Measurements from ENCODE around the gene SND1. TPM values are rescaled to one million over a fixed set of nuclear protein-coding genes. Genes with fewer than 3 reads are reported as not detected.
"Not testable (repeated sequence)": the region's sequence is repeated elsewhere in the genome, so short reads cannot be mapped to it uniquely, and the experiment has no call there.

Gene SND1
- total RNA-seq, 1 donor from 2014 or later = 185 TPM

DNA sequence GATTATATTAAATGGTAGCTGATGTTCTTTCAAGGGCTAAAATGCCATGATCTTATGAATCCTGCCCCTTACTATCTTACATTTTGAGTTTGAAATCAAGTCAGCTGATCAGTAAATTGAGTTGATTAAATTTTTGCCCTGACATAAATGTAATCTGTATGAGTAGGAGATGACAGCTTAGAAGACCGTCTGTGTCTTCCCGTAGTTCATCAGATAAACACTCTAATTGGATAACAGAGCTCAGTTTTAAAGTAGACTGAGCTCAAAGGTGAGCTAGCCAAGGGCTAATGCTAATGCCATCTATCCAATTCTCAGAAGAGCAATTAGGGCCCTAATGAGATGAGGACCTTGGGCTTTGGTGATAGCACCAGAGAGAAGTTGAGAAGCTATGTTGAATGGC lies 296.3 kb downstream of the SND1 start:
- no peak for DNase-seq (ENCODE audit: extremely low read depth, low read depth, low spot score)

DNA sequence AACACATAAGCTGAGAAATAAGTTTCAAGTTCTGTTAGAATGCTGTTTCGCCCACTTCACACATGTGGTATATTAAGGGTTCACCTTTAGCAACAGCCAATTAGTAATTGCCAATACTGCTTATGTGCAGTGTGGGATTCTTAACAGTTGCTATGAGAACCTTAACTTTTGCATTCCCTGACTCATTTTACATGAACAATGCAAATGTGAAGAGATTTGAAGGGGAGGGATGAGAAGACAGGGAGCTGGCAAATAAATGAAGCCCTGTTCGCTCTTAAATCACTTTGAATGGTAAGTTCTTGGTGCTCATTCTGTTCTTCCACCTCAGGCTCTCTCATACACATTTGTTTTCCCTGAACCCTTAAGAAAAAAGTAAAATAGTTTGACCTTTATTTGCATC lies 296.9 kb downstream of the SND1 start:
- no peak for DNase-seq (ENCODE audit: extremely low read depth, low read depth, low spot score)

DNA sequence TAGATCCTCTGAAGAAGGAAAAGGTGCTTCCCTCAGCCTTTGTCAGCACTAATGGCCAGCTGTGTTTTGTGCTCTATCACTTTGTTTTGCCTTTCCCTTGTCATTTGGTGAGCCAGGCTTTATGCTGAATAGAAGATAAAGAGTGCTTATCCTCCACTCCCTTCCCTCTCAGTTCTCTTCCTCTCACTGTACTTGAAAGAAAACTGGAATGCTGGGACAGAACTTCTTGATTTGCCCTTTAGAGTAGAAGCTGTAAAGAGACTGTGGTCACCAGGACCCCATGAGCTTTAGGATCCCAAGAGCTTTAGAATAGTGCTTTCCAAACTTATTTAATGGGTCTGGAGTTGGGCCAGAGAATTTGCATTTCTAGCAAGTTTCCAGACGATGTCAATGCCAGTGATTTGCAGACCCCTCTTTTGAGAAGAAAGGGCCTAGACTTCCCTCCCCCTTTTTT lies 297.8 kb downstream of the SND1 start:
- no peak for DNase-seq (ENCODE audit: extremely low read depth, low read depth, low spot score)

DNA sequence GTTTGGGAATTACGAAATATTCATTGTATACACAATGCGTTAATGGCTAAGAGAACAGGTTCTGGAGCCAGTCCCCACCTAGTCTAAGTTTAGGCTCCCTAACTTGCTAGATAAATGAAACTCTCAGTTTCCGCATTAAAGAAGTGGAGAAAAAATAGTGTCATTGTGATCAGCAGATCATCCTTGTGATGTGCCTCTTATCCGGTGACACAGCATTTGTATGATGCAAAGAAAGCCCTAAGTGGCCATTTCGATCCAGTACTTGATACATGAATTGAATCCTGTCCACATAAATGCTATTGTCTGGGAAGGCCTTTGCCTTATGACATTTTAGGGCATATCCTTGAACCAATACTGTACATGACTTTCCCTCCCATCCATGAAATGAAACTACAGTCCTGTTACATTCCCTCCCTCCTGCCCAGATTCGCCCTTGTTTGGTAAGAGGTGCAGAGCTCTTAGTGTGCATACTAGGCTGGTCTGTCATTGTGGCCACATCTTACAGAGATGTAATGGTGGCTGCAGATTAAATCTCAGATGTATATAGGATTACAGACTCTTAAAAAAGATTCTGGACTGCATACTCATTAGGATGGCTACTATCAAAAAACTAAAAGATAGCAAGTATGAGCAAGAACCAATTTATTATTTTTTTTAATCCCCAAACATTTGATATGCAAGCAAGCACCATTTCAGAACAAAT lies 298.4 kb downstream of the SND1 start:
- no peak for DNase-seq (ENCODE audit: extremely low read depth, low read depth, low spot score)

DNA sequence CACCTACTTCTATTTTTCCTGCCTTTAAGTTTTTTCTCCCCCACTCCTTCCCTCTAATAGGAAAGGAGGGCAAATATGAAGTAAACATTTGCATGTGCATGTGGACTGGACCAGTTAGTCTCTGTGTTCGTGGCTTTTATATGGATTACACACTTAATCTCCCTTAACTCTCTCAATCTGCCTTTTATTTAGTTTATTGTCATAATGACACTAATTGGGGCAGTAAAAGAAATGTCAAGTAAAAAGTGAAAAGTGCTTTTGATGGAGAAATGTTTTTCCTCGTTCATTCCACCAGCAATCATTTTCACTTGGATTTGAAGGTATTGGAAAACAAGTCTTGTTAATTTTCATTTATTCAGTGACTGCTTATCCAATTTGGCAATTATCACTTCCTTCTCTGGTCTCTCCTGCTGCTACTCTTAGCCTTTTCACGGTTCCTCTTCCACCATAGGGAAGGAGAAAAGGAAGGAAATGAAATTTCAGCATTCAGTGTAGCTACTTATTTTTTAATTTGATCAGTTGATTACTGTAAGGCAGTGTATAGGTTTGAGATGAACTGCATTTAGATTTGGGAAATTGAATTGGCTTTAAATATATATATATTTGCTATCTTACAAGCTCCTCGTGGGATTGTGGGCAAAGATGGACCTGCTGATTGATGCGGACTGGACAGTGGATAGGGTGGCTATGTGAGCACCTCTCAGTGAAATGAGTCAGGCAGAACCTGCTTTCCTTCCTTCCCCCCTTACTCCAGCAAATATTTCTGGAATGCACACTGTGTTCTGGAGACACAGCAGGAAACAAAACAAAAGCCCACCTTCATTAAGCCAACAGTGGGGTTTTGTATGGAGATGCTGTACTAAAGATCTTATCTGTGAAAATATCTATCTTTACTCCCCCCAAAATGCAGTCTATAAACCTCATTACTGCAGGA lies 301.7 kb downstream of the SND1 start:
- DNase-seq (ENCODE audit: extremely low read depth, low read depth, low spot score) = no peak

DNA sequence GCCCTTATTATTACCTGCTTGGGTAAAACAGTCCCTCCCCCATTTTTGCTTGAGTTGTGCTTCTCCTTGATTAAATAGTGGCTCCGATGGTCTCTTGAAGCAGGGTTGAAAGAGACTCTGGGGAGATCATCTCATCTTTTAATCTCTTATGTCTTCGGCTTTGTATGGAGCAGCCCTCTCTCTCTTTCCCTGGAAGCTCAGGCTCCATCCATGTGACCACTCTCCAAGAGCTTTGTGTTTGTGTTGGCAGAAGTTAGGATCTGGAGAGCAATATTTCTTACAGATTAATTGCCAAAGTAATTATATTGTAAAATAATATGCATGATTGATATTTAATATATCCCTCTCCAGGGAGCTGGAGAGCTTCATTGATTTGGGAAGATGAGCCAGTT lies 302.4 kb downstream of the SND1 start:
- no peak for DNase-seq (ENCODE audit: extremely low read depth, low read depth, low spot score)

DNA sequence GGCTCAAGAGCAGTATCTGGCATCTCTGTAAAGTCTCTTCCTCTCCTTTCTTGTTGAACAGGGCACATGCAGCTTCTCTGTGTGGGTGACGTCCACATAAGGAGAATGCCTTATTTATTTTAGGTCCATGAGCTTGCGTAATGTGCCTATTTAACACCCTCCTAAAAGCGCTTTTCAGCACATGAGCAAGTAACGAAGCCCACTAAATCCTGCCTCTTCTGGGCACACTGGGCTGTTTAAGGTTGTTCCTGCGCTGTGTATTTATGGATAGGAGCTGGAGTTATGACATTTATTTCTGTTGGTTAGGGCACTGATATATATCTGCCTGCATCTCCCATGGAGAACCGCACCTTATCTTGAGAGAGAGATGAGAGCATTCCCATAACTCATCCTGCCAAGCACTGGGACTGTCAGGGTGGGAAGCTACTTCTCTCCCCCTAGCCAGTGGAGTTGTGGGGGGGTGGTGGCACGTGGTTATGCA lies 303.1 kb downstream of the SND1 start:
- DNase-seq (ENCODE audit: extremely low read depth, low read depth, low spot score) = no peak

DNA sequence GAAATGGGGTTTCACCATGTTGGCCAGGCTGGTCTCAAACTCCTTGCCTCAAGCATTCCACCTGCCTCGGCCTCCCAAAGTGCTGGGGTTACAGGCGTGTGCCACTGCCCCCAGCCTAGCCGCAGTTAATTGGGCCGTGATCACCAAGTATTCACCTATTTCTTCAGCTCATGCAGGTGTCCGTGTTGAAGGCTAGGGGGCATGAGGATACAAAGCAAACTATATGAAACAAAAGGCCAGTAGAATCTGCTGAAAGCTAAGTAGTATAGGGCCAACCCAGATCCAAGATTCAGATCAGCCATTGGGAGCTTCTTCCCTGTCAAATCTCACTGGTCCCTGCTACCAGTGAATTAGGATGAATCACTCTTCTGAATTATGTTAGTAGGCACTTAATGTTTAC lies 305.9 kb downstream of the SND1 start:
- no peak for DNase-seq (ENCODE audit: extremely low read depth, low read depth, low spot score)

DNA sequence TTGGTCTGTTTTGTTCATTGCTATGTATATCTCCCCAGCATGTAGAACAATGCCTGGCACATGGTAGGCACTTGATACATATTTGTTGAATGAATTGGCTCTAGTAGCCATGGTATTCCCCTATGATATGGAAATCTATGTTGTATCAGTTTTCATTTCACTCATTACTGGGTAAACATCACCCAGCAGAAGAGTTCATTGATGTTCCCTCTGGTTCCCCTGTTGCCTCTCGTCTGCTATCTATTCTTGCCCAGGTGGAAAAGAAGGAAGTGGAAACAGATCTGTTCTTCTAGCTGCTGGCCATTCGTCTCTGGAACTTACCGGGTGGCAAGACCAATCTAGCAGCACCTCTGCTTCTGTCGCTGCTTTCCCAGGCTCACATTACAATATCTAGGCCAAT lies 307.8 kb downstream of the SND1 start:
- no peak for DNase-seq (ENCODE audit: extremely low read depth, low read depth, low spot score)

DNA sequence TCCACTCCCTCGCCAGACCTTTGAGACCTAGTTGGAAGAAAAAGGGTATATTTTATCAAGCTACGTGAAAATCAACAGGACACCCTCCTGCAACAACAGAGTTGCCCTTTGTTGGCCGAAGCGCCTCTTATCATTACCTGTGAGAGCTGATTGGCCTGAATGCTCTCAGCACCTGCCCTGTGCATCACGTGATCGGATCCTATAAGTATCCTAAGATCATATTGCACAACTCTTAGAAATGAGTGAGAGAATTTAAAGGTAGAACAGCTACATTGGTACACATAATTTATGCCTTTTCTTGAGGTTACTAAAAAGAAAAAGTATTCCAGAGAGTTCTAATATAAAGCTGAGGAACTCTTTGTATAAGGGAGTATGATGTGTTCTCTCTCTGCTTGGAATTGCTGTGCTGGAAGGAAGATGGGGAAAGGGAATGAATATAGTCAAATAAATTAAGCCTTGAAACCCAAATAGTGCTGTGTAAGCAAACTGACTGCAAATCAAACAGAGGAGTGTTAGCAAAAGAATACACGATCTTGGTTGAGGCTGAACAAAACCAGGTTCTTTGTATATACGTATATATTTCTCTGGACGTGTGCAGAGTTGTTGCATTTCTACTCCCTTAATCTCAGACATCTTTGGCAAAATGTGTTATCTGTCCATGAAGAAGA lies 309.9 kb downstream of the SND1 start:
- no peak for DNase-seq (ENCODE audit: extremely low read depth, low read depth, low spot score)

DNA sequence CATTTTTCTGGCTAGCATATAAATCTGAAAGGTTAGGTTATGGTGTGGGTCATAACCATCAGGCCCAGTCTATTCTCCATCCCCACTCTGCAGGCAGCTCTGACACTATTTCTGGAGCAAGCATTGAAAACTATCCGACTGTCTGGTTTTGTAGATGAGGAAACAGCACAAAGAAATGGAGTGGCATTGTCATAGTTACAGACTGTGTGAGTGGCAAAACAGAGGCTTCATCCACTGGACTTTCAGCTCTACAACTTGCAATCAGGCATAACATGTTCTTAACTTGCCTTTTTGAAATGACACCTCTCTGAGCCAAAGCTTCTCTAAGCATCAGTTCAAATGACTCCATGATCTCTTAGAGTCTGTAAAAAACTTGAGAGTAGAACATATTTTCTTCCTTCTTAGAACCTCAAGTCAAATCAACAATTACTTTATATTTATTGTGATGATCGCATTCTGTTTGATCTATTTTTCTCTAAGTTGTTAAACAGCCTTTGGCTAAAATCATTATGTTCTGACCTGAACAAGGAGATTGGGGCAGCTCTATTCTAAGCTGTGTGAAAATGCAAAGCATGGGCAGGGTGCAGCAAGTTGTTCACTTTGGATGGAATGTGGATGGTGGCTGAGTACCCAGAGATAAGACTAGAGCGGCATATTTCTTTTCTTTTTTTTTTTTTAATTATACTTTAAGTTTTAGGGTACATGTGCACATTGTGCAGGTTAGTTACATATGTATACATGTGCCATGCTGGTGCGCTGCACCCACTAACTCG lies 310.8 kb downstream of the SND1 start:
- no peak for DNase-seq (ENCODE audit: extremely low read depth, low read depth, low spot score)

DNA sequence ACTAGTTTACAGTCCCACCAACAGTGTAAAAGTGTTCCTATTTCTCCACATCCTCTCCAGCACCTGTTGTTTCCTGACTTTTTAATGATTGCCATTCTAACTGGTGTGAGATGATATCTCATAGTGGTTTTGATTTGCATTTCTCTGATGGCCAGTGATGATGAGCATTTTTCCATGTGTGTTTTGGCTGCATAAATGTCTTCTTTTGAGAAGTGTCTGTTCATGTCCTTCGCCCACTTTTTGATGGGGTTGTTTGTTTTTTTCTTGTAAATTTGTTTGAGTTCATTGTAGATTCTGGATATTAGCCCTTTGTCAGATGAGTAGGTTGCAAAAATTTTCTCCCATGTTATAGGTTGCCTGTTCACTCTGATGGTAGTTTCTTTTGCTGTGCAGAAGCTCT lies 311.9 kb downstream of the SND1 start:
- DNase-seq (ENCODE audit: extremely low read depth, low read depth, low spot score) = not testable (repeated sequence)

DNA sequence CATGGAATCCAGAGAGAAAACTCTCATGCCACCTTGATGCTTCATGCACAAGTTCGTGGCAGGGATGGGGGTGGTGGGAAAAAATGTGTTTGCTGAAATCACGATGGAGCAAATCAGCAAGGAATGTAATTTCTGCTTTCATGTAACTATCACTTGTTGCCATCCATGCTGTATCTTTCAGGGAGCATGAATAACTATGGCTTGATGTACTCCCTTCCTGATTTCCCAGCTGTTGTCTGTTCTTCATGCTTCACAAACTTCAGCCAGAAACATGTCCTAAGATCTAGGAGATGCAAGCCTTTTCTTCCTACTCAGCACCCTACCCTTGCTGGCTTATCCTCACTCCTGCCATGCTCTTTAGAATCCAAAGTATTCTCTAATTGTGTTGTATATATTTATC lies 315.3 kb downstream of the SND1 start:
- no peak for DNase-seq (ENCODE audit: extremely low read depth, low read depth, low spot score)

DNA sequence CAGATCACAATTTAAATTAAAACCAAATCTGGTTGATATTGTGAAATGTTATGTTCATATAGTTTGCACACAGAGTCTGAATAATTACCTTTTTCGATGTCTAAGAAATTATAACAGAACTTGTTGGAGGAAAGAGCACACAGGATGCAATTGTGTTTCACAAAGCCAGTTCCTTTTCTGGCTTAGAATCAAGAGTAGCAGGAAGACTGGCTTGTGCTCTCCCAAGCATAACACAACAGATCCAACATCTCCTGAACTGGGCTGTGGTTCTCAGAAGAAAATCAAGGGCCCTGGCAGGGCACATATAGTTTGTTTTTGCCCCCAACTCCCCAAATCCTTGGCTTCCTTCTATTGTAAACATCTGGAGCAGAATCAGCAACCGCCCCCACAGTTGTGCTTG lies 316.6 kb downstream of the SND1 start:
- no peak for DNase-seq (ENCODE audit: extremely low read depth, low read depth, low spot score)

DNA sequence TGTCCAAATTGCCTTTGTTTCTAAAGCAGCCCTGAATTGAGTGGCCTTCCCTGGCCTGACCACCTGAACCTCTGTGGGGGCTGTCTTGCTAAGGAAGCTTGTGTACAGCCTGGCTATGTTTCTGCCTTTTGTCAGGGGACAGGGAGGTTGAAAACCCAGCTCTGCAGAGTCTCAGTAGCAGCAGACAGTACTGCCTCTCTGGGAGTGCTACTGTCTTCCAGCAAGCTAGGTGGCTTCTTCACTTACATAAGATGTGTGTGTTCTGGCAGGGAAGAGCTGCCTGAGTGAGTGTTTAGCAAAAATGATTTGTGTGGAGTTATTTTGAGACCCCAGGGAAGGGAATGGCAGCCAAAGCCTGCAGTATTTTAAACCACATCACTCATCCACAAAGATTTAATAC lies 321.8 kb downstream of the SND1 start:
- no peak for DNase-seq (ENCODE audit: extremely low read depth, low read depth, low spot score)

DNA sequence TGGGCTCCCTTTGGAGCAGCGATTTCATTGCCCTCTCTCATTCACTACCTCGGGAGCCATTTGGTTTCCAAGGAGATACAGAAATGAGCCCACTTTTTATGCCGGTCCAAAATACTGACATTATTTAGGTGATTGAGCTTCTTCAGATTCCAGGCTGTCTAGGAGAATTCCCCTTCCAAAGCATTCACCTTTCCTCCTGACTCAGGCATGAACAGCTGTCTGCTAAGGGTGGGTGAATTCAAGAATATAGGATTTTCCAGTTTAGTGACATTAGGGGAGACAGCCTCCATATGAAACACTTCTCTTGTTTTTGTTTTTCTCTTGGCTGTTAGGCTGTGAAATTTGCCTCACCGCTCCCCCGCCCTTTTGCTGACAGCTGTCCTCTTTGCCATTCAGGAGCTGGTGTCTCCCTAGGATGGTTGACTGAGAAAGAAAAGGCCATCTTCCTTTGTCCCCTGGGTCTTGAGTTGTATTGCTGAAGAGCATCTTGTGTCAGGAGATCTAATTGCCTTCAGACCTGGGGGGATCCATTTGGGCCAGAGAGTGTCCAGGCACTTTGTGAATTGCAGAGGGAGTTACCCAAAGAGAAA lies 322.5 kb downstream of the SND1 start:
- DNase-seq (ENCODE audit: extremely low read depth, low read depth, low spot score) = no peak

DNA sequence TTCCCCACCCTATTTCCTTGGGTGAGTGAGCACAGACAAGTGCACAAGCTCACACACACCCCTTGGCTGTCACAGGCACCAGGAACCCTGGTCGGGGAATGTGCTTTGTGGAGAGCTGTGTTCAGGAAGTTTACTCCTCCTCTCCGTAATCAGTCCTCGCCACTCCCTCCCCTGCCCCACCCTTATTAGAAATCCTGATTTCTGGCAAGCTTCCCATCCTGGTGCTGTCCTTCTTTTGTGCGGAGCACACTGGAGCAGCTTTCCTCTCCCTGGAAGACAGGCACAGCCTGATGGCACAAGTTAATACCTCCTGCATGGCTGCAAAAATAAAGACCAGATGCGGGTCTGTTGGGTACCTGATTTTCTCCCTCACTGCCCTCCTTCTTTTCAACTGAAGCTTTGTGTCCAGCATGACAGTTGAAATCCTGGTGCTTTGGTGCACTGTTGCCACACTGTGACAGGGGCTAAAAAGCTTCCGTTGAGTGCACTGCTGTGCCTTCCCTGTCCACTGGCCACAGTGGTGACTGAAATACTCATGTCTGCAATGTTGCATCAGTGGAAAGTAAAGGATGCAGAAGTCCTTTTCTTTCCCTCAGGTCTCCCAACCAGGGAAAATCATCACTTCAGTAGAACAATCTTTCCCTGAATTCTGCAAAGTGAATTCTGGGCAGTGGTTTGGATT lies 324.2 kb downstream of the SND1 start:
- no peak for DNase-seq (ENCODE audit: extremely low read depth, low read depth, low spot score)

DNA sequence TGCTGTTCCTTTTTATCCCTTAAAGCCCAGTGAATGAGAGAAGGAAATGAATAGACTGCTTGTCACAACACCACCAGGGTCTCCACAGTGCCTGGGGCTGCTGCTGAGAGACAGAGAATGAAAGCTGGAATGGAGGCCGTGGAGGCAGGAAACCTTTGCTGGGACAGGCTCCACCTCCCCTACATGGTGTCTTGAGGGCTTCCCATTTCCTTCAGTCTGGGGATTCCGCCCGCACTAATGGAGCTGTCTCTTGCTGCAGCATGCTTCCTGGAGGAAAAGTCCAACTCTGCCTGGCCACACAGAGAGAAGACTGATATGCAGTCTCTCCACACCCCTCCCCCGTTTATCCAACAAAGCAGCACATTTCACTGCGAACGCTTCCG lies 324.7 kb downstream of the SND1 start:
- no peak for DNase-seq (ENCODE audit: extremely low read depth, low read depth, low spot score)

DNA sequence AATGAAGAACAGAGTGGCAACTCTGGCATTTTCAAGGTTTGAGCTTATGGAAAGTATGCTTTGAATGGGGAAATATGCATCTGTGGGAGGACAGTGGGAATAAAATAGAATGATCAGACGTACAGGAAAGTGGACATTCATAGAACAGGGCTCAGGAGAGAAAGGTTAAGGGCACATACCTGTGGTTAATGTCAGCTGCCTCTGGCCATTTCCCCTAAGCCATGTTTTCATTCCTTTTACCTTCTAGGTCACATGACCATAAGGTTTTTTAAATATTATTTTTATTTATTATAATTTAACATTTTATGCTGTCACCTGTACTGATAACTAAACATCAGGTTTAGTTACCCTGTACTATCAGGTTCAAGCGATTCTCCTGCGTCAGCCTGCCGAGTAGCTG lies 326.4 kb downstream of the SND1 start:
- DNase-seq (ENCODE audit: extremely low read depth, low read depth, low spot score) = no peak
